22Rv1 (cell line): Measurements from ENCODE around the gene GGTLC1.

ENCODE experiments used
- H3K27ac ChIP-seq: fragments of 450-650 bp; 2 replicates; pipeline ENCODE4 v1.5.1; 2017
- ZFX ChIP-seq: fragments of 450-650 bp; IDR thresholded peaks from 2 replicates; pipeline ENCODE4 v1.6.1; 2017; ENCODE audit warnings: antibody characterized with exemption, borderline replicate concordance
- TF ChIP-seq, protein P1 (sequence below): fragments of 450-650 bp; IDR thresholded peaks from 2 replicates; pipeline ENCODE4 v1.5.1; 2017; ENCODE audit warnings: mild to moderate bottlenecking

GGTLC1 gene

DNA sequence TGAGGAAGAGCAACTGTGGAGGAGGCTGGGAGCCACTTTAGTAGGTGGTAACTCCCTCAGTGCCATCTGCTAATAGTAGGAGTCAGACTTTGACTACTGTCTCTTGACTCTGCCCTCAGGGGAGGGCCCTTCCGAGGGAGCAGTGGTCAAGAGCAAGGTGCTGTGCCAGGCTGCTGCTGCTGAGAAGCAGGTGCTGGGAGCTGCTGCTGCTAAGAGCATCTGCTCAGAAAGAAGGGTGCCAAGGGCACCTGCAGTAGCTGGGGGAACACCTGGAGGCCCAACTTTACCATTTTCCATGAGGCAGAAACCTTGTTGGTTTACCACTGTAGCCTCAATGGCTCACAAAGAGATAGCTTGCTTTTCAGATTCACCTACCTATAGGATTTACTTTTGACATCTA, 18.5 kb downstream of the GGTLC1 start:
- TF ChIP-seq, protein P1, sequence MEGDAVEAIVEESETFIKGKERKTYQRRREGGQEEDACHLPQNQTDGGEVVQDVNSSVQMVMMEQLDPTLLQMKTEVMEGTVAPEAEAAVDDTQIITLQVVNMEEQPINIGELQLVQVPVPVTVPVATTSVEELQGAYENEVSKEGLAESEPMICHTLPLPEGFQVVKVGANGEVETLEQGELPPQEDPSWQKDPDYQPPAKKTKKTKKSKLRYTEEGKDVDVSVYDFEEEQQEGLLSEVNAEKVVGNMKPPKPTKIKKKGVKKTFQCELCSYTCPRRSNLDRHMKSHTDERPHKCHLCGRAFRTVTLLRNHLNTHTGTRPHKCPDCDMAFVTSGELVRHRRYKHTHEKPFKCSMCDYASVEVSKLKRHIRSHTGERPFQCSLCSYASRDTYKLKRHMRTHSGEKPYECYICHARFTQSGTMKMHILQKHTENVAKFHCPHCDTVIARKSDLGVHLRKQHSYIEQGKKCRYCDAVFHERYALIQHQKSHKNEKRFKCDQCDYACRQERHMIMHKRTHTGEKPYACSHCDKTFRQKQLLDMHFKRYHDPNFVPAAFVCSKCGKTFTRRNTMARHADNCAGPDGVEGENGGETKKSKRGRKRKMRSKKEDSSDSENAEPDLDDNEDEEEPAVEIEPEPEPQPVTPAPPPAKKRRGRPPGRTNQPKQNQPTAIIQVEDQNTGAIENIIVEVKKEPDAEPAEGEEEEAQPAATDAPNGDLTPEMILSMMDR = no peak
- TF ChIP-seq ZFX = no peak
- no peak overlapping the region for H3K27ac ChIP-seq

DNA sequence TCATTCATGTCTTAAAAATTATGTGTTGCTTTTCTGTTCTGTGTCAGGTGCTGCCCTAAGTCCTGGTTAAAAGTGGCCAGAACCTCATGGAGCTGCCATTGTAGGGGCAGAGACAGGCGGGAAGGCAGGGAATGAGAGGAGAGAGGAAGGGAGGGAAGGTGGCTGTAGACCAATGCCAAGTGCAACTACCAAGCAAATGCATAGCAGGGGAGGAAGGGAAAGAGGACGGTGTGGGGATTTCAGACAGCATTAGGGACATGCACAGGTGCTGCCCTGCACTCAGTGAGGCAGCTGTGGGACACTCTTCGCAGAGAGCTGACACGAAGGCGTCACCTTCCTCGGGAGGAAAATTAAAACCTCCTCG, 21.0 kb downstream of the GGTLC1 start:
- TF ChIP-seq ZFX = no peak
- TF ChIP-seq, protein P1 = no peak
- no peak overlapping the region for H3K27ac ChIP-seq

DNA sequence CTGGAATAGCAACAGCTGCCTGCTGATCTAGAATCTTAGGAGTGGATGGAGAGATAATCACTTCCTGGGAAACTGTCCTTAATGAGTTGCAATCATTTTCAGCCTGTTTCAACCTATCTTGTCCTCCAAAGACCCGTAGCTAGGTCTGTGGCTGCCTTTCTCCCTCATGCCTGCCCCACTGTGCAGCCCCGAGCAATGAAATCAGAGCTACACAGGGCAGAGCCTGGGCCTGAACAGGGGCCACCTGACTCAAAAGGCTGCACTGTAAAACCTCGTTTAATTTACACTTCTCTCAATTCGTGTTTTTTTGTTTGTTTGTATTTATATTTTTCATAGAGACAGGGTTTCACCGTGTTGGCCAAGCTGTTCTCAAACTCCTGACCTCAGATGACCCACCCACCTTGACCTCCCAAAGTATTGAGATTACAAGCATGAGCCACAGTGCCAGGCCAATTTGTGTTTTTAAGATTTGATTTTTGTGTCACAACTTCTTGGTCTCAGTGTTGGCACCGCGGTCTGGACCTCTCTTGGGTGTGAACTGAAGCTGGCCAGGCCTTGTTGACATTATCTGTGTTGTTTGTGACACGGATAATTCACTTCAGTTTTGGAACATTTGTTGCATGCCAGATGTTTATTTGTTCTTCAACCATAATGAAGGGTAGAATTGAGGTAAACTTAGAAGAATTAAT, 21.5 kb downstream of the GGTLC1 start:
- H3K27ac ChIP-seq = no peak overlapping the region
- no peak for TF ChIP-seq ZFX
- TF ChIP-seq, protein P1 = no peak

DNA sequence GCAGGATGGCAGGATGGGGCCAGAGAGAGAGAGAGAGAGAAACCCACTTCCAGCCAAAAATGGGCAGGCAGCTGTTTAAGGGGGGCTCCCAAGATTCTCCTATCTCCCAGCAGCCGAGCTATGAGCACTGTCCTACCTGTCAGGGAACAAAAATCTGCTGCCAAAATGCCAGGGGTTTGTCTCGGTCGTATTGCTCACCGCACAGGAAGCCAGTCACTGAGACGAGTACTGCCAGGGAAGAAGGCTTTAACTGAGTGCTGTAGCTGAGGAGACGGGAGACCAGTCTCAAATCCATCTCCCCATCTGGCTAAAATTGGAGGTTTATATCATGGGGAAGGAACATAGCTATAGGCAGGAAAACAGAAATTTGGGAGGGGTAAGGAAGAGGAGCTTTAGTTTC, 22.3 kb downstream of the GGTLC1 start:
- no peak overlapping the region for H3K27ac ChIP-seq
- TF ChIP-seq ZFX = no peak
- TF ChIP-seq, protein P1 = no peak

DNA sequence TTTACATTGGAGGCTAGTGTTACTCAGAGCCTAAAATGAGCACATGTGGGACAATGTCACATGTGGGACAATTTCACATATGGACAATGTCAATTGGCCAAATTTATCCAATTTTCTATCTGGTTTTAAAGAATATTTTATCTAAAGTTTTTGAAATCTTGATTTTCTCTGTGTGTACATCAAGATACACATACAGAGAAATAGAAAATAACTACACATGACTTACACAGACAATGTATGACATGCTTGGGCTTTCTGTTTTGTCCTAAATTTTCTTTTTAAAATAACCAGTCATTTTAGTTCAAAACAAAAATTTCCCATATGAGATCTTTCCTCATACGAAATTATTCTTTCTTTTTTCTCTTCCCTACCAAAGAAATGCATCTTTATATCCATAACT, 24.6 kb downstream of the GGTLC1 start:
- no peak overlapping the region for H3K27ac ChIP-seq
- no peak for TF ChIP-seq ZFX
- TF ChIP-seq, protein P1 = no peak

DNA sequence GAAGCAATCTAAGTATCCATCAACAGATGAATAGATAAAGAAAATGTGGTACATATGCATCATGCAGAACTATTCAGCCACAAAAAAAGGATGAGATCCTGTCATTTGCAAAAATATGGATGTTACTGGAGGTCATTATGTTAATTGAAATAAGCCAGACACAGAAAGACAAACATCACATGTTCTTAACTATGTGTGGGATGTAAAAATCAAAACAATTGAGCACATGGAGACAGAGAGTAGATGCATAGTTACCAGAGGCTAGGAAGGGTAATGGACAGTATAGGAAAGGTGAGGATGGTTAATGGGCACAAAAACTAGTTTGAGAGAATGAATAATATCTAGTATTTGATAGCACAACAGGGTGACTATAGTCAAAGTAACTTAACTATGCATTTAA, 26.3 kb downstream of the GGTLC1 start:
- H3K27ac ChIP-seq = no peak overlapping the region
- TF ChIP-seq, protein P1 = no peak
- no peak for TF ChIP-seq ZFX

DNA sequence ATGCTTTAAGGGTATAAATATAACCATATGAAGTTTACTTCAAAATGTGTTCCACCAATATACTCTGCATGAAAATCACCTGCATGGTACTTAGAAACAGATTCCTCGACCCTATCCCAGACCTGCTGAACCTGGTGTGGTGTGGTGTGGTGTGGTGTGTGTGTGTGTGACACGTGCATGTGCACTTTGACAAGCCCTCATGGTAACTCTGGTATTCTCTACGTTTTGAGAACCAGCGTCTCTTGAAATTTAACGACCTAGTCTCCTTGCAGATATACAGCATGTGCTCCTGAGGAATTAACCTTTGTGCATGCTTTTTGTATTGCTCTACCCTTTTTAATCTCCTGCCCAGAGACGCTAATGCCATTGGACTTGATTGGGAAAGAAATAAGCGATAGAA, 29.5 kb downstream of the GGTLC1 start:
- TF ChIP-seq, protein P1 = no peak
- TF ChIP-seq ZFX = no peak
- no peak overlapping the region for H3K27ac ChIP-seq
